ENCODE results near the gene KDM3B.

Gene KDM3B

GRCh38 chr5:138351056-138351455, 1.4 kb upstream of the KDM3B start:
- no peak for TF ChIP-seq CTCF (IDR thresholded peaks at IDR 0.05; ENCODE audit: low read depth, low read length)
- no peak overlapping the region for H3K4me3 ChIP-seq (ENCODE audit: low read depth, low read length)

- TF ChIP-seq CTCF (IDR thresholded peaks at IDR 0.05; ENCODE audit: low read depth, low read length) = no peak
- no peak overlapping the region for H3K4me3 ChIP-seq (ENCODE audit: low read depth, low read length)
Observed at GRCh38 chr5:138351517-138351916, 968 bp upstream of the KDM3B start.

GRCh38 chr5:138352722-138353559, 456 bp downstream of the KDM3B start:
- TF ChIP-seq CTCF (IDR thresholded peaks at IDR 0.05; ENCODE audit: low read depth, low read length) = no peak; the same call in 1 of the 2 replicates
- peak overlapping the region; percentile 86 for H3K4me3 ChIP-seq (ENCODE audit: low read depth, low read length)

- no peak for TF ChIP-seq CTCF (IDR thresholded peaks at IDR 0.05; ENCODE audit: low read depth, low read length)
- H3K4me3 ChIP-seq (ENCODE audit: low read depth, low read length) = peak overlapping the region; percentile 86
Observed at GRCh38 chr5:138353560-138354080, 1.1 kb downstream of the KDM3B start.

- TF ChIP-seq CTCF (IDR thresholded peaks at IDR 0.05; ENCODE audit: low read depth, low read length) = no peak
Observed at GRCh38 chr5:138354387-138354786, 1.9 kb downstream of the KDM3B start.

GRCh38 chr5:138354926-138355378, 2.5 kb downstream of the KDM3B start:
- H3K4me3 ChIP-seq (ENCODE audit: low read depth, low read length) = peak overlapping the region; percentile 86
- TF ChIP-seq CTCF (IDR thresholded peaks at IDR 0.05; ENCODE audit: low read depth, low read length) = no peak

More at GRCh38 chr5:138354387-138354786, 1.9 kb downstream of the KDM3B start:
- H3K4me3 ChIP-seq (ENCODE audit: low read depth, low read length) = peak overlapping the region; percentile 86

- TF ChIP-seq CTCF (IDR thresholded peaks at IDR 0.05; ENCODE audit: low read depth, low read length) = no peak
- H3K4me3 ChIP-seq (ENCODE audit: low read depth, low read length) = no peak overlapping the region
Observed at GRCh38 chr5:138359621-138360020, 7.1 kb downstream of the KDM3B start.

Data from WI38 (cell line).